Keratinocyte (primary cell): ENCODE data around the gene SMYD2. TPM values are rescaled to one million over a fixed set of nuclear protein-coding genes. Genes with fewer than 3 reads are reported as not detected.
A peak's percentile ranks its signal among the peaks of the same experiment; 100 is the strongest.

Experiments used
- DNase-seq: peaks from one replicate; pipeline ENCODE4 v3.0.0-alpha.2; 2011; ENCODE audit warnings: low read depth, missing footprints, low spot score
- FAIRE-seq: peaks from 2 replicates; lab custom pipeline; 2011; peaks lifted over from hg19 to GRCh38; lab: Jason Lieb, UNC
- H2AFZ ChIP-seq: 2 replicates; pipeline ENCODE4 v1.6.0; 2012; ENCODE audit warnings: low read length, control low read depth, inconsistent platforms; ENCODE audit not compliant: control insufficient read depth
- H3K27ac ChIP-seq: 2 replicates; pipeline ENCODE4 v1.5.1; 2011; ENCODE audit warnings: low read length; ENCODE audit not compliant: control insufficient read depth, insufficient read depth
- H3K27me3 ChIP-seq: 3 replicates; pipeline ENCODE4 v1.6.0; 2011; ENCODE audit warnings: low read length; ENCODE audit not compliant: control insufficient read depth, insufficient read depth; ENCODE audit errors: extremely low read depth
- H3K36me3 ChIP-seq, 2 experiments: 2 replicates in 1 of 2; 3 replicates in 1 of 2; pipeline ENCODE4 v1.5.1; 2011; ENCODE audit warnings: low read length in 2 of 2, mild to moderate bottlenecking in 1 of 2; ENCODE audit not compliant: control insufficient read depth in 2 of 2, insufficient read depth in 2 of 2; ENCODE audit errors: extremely low read depth in 1 of 2
- H3K4me1 ChIP-seq: 3 replicates; pipeline ENCODE4 v1.5.1; 2011; ENCODE audit warnings: low read length; ENCODE audit not compliant: control insufficient read depth, insufficient read depth; ENCODE audit errors: extremely low read depth
- H3K4me2 ChIP-seq: 3 replicates; pipeline ENCODE4 v1.6.0; 2011; ENCODE audit warnings: low read depth, low read length; ENCODE audit not compliant: control insufficient read depth, insufficient read depth; ENCODE audit errors: extremely low read depth
- H3K4me3 ChIP-seq, 3 experiments: fragments of 200-600 bp in 1 of 3; sonication (generic) in 1 of 3; 2 replicates in 2 of 3; 3 replicates in 1 of 3; pipeline ENCODE4 v1.5.1; 2011 to 2016; ENCODE audit warnings: low read length in 3 of 3, mild to moderate bottlenecking in 3 of 3, control low read depth in 2 of 3, inconsistent platforms in 1 of 3, low read depth in 1 of 3, mixed read lengths in 1 of 3, mixed run types in 1 of 3, moderate library complexity in 1 of 3; ENCODE audit not compliant: control insufficient read depth in 2 of 3, insufficient read depth in 2 of 3; ENCODE audit errors: extremely low read depth in 1 of 3
- H3K79me2 ChIP-seq: 2 replicates; pipeline ENCODE4 v1.6.0; 2012; ENCODE audit warnings: low read length; ENCODE audit not compliant: control insufficient read depth, insufficient read depth
- H3K9ac ChIP-seq: 3 replicates; pipeline ENCODE4 v1.6.0; 2011; ENCODE audit warnings: low read length; ENCODE audit not compliant: control insufficient read depth, insufficient read depth; ENCODE audit errors: extremely low read depth
- H3K9me1 ChIP-seq: 3 replicates; pipeline ENCODE4 v1.6.0; 2011; ENCODE audit warnings: low read length; ENCODE audit not compliant: control insufficient read depth, insufficient read depth; ENCODE audit errors: extremely low read depth
- H3K9me3 ChIP-seq: 2 replicates; pipeline ENCODE4 v1.5.1; 2012; ENCODE audit warnings: low read depth, low read length; ENCODE audit not compliant: control insufficient read depth
- H4K20me1 ChIP-seq: 3 replicates; pipeline ENCODE4 v1.6.0; 2011; ENCODE audit warnings: low read length; ENCODE audit not compliant: control insufficient read depth, insufficient read depth; ENCODE audit errors: extremely low read depth
- EZH2 ChIP-seq: IDR thresholded peaks from one replicate; pipeline ENCODE4 v1.6.1; 2012; ENCODE audit warnings: inconsistent platforms, mild to moderate bottlenecking, low read length, moderate library complexity
- dilution Hi-C: fragments of 300-500 bp; cut with MboI; formaldehyde crosslinking; loops from one replicate; pipeline ENCODE4 v1.7.0; 2020; ENCODE audit warnings: low sequenced_read_pairs; ENCODE audit not compliant: extremely low pct_ligation_motif_present
- polyA plus RNA-seq, 5 experiments: library from polyadenylated mRNA; depleted of rRNA in 3 of 5; stranded (reverse) in 3 of 5; stranded (forward) in 1 of 5; unstranded in 1 of 5; fragments of >200 nt; gene quantifications; 1 replicate in 1 of 5; 2 replicates in 3 of 5; 3 replicates in 1 of 5; pipeline versions ENCODE4 v1.2.1 to v1.2.3, GENCODE V29; 2011 to 2012; ENCODE audit warnings: missing spikeins in 2 of 5, low read depth in 1 of 5, low replicate concordance in 1 of 5
- TF ChIP-seq, protein P1 (sequence below), 3 experiments: IDR thresholded peaks in 1 of 3; conservative IDR thresholded peaks in 1 of 3; optimal IDR thresholded peaks in 1 of 3; 2 replicates in 2 of 3; 3 replicates in 1 of 3; pipeline versions ENCODE3 to v1.5.1; 2011; ENCODE audit warnings: low read length in 3 of 3, mild to moderate bottlenecking in 3 of 3, moderate library complexity in 2 of 3, control low read depth in 1 of 3, inconsistent platforms in 1 of 3; ENCODE audit not compliant: insufficient read depth in 2 of 3; ENCODE audit errors: extremely low read depth in 1 of 3

Gene SMYD2
- polyA plus RNA-seq, 1 donor (not counting 4 experiments of a cell fraction or from before 2014, with no cell fraction given), result 75.5 TPM

GRCh38 chr1:214331180-214331579 lies 50.2 kb downstream of the SMYD2 start:
- no peak overlapping the region for H2AFZ ChIP-seq
- peaks cover 41% of the 10 kb centered on the region for H3K4me1 ChIP-seq
- H3K9ac ChIP-seq, result no peak overlapping the region
- DNase-seq, result no peak
- no peak overlapping the region for H3K4me3 ChIP-seq
- H3K9me1 ChIP-seq, result no peaks in the 10 kb centered on the region
- peaks cover 3 to 11% of the 10 kb centered on the region in 2 experiments for H3K36me3 ChIP-seq
- dilution Hi-C loops, result no loop called here
- H3K4me2 ChIP-seq, result no peak overlapping the region
- TF ChIP-seq, protein P1, sequence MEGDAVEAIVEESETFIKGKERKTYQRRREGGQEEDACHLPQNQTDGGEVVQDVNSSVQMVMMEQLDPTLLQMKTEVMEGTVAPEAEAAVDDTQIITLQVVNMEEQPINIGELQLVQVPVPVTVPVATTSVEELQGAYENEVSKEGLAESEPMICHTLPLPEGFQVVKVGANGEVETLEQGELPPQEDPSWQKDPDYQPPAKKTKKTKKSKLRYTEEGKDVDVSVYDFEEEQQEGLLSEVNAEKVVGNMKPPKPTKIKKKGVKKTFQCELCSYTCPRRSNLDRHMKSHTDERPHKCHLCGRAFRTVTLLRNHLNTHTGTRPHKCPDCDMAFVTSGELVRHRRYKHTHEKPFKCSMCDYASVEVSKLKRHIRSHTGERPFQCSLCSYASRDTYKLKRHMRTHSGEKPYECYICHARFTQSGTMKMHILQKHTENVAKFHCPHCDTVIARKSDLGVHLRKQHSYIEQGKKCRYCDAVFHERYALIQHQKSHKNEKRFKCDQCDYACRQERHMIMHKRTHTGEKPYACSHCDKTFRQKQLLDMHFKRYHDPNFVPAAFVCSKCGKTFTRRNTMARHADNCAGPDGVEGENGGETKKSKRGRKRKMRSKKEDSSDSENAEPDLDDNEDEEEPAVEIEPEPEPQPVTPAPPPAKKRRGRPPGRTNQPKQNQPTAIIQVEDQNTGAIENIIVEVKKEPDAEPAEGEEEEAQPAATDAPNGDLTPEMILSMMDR (optimal IDR thresholded peaks at IDR 0.05 in 1 of 3, IDR thresholded peaks at IDR 0.05 in 1 of 3, conservative IDR thresholded peaks at IDR 0.05 in 1 of 3; ENCODE audit: extremely low read depth in 1 of 3, insufficient read depth in 2 of 3, low read length in 3 of 3), result no peak
- no peak for TF ChIP-seq EZH2
- no peaks in the 10 kb centered on the region for H4K20me1 ChIP-seq
- no peaks in the 10 kb centered on the region for H3K79me2 ChIP-seq
- H3K27me3 ChIP-seq, result no peaks in the 10 kb centered on the region
- H3K9me3 ChIP-seq, result no peaks in the 10 kb centered on the region
- H3K27ac ChIP-seq, result no peak overlapping the region
- no peak for FAIRE-seq

GRCh38 chr1:214331827-214332423 lies 51.0 kb downstream of the SMYD2 start:
- H3K36me3 ChIP-seq, result peaks cover 3 to 11% of the 10 kb centered on the region in 2 experiments
- peaks cover 41% of the 10 kb centered on the region for H3K4me1 ChIP-seq
- dilution Hi-C loops, result no loop called here
- no peaks in the 10 kb centered on the region for H3K27me3 ChIP-seq
- H2AFZ ChIP-seq, result no peak overlapping the region
- H3K9me3 ChIP-seq, result no peaks in the 10 kb centered on the region
- H3K9ac ChIP-seq, result no peak overlapping the region
- FAIRE-seq (peak; percentile 79), DNase-seq (peak; percentile 69)
- no peaks in the 10 kb centered on the region for H4K20me1 ChIP-seq
- H3K9me1 ChIP-seq, result no peaks in the 10 kb centered on the region
- peak overlapping the region; percentile 15 for H3K27ac ChIP-seq
- TF ChIP-seq, protein P1 (optimal IDR thresholded peaks at IDR 0.05 in 1 of 3, IDR thresholded peaks at IDR 0.05 in 1 of 3, conservative IDR thresholded peaks at IDR 0.05 in 1 of 3; ENCODE audit: extremely low read depth in 1 of 3, insufficient read depth in 2 of 3, low read length in 3 of 3), result peak; percentile 90 to 97 (median 91)
- no peak for TF ChIP-seq EZH2
- H3K4me2 ChIP-seq, result peak overlapping the region; percentile 12
- no peaks in the 10 kb centered on the region for H3K79me2 ChIP-seq
- no peak overlapping the region for H3K4me3 ChIP-seq
